K562 (cell line): Measurements from ENCODE around the gene CDC45. TPM values are rescaled to one million over a fixed set of nuclear protein-coding genes. Genes with fewer than 3 reads are reported as not detected.

Source experiments
- BRD9 ChIP-seq: fragments of 450-650 bp; IDR thresholded peaks from 2 replicates; pipeline ENCODE4 v1.6.1; 2018; ENCODE audit warnings: low read depth; ENCODE audit not compliant: partially characterized antibody
- CBX3 ChIP-seq, 2 experiments: IDR thresholded peaks; 1 replicate in 1 of 2; 2 replicates in 1 of 2; pipeline ENCODE4 v1.6.1; 2012; ENCODE audit warnings: inconsistent platforms in 2 of 2, low read length in 2 of 2, borderline replicate concordance in 1 of 2, control low read depth in 1 of 2
- CBX8 ChIP-seq: fragments of 200-600 bp; sonication (generic); IDR thresholded peaks from 2 replicates; pipeline ENCODE4 v1.6.1; 2012; ENCODE audit warnings: borderline replicate concordance, mixed run types, low read depth, mild to moderate bottlenecking, moderate library complexity, mixed read lengths, low read length, control low read depth, inconsistent platforms; ENCODE audit not compliant: poor library complexity, severe bottlenecking; ENCODE audit errors: extremely low read depth
- ELF1 ChIP-seq: fragments of 200-800 bp; sonication (Bioruptor generic); IDR thresholded peaks from 2 replicates; pipeline ENCODE4 v1.6.1; 2016; ENCODE audit warnings: missing genetic modification characterization, missing compliant biosample characterization
- ELF2 ChIP-seq: fragments of 250-450 bp; sonication (Bioruptor Pico); IDR thresholded peaks from 2 replicates; pipeline ENCODE4 v1.5.0; 2021; ENCODE audit warnings: mild to moderate bottlenecking
- EZH2 ChIP-seq: IDR thresholded peaks from 2 replicates; pipeline ENCODE4 v1.6.1; 2012; ENCODE audit warnings: low read depth, mild to moderate bottlenecking, inconsistent platforms, low read length, borderline replicate concordance
- LCOR ChIP-seq: sonication (generic); formaldehyde crosslinking; IDR thresholded peaks from 2 replicates; pipeline ENCODE4 v1.8.0; 2022; ENCODE audit warnings: mild to moderate bottlenecking, missing genetic modification reagents
- MAZ ChIP-seq, 2 experiments: fragments of 450-650 bp in 1 of 2; sonication (generic) in 1 of 2; formaldehyde crosslinking; IDR thresholded peaks in 1 of 2; conservative IDR thresholded peaks in 1 of 2; 2 replicates each; pipeline versions ENCODE4 v1.4.0 to v1.5.0; 2020; ENCODE audit warnings: mild to moderate bottlenecking in 1 of 2, missing genetic modification reagents in 1 of 2
- MEF2D ChIP-seq: conservative IDR thresholded peaks from 2 replicates; pipeline ENCODE4 v1.6.1; 2016; ENCODE audit warnings: low read depth, missing genetic modification characterization, missing compliant biosample characterization
- MYC ChIP-seq, 2 experiments: fragments of 250-450 bp in 1 of 2; sonication (Bioruptor Pico) in 1 of 2; IDR thresholded peaks; 2 replicates each; pipeline versions ENCODE4 v1.5.1 to v1.6.1; 2012 to 2021; ENCODE audit warnings: low read depth in 2 of 2, borderline replicate concordance in 1 of 2, improper control_type of control experiment in 1 of 2, low read length in 1 of 2, mild to moderate bottlenecking in 1 of 2, moderate library complexity in 1 of 2
- NEUROD1 ChIP-seq: fragments of 150-350 bp; IDR thresholded peaks from 2 replicates; pipeline ENCODE4 v1.6.1; 2014; ENCODE audit warnings: borderline replicate concordance, low read length, low read depth; ENCODE audit not compliant: partially characterized antibody
- POLR2A ChIP-seq: fragments of 450-650 bp; conservative IDR thresholded peaks from 2 replicates; pipeline ENCODE4 v1.6.1; 2016
- POLR2G ChIP-seq: fragments of 200-400 bp; formaldehyde crosslinking; IDR thresholded peaks from 2 replicates; pipeline ENCODE4 v1.6.1; 2017; ENCODE audit warnings: low read depth, mild to moderate bottlenecking, antibody characterized with exemption, low read length, moderate library complexity
- RBM22 ChIP-seq: fragments of 200-400 bp; formaldehyde crosslinking; IDR thresholded peaks from 2 replicates; pipeline ENCODE4 v1.6.1; 2018; ENCODE audit warnings: low read length, low read depth; ENCODE audit not compliant: poor library complexity, severe bottlenecking
- RBM34 ChIP-seq: fragments of 200-400 bp; formaldehyde crosslinking; IDR thresholded peaks from 2 replicates; pipeline ENCODE4 v1.6.1; 2018; ENCODE audit warnings: low read length, borderline replicate concordance; ENCODE audit not compliant: insufficient read depth
- SETDB1 ChIP-seq: IDR thresholded peaks from one replicate; pipeline ENCODE4 v1.6.1; 2012; ENCODE audit warnings: low read length, control low read depth, inconsistent platforms
- SNRNP70 ChIP-seq: fragments of 200-400 bp; formaldehyde crosslinking; optimal IDR thresholded peaks from 2 replicates; pipeline ENCODE3; 2017; ENCODE audit warnings: low read depth, low read length
- SOX6 ChIP-seq: fragments of 450-650 bp; IDR thresholded peaks from 2 replicates; pipeline ENCODE4 v1.6.1; 2014; ENCODE audit warnings: mild to moderate bottlenecking
- TBL1XR1 ChIP-seq, 2 experiments: IDR thresholded peaks; 2 replicates each; pipeline ENCODE4 v1.6.1; 2012; ENCODE audit warnings: improper control_type of control experiment in 2 of 2, low read length in 2 of 2, mild to moderate bottlenecking in 1 of 2
- TOE1 ChIP-seq, 2 experiments: fragments of 450-650 bp in 1 of 2; sonication (generic) in 1 of 2; formaldehyde crosslinking in 1 of 2; IDR thresholded peaks; 2 replicates each; pipeline versions ENCODE4 v1.7.1 to v1.8.0; 2016 to 2022; ENCODE audit warnings: borderline replicate concordance in 2 of 2, mild to moderate bottlenecking in 2 of 2, antibody characterized with exemption in 1 of 2, inconsistent platforms in 1 of 2, low read depth in 1 of 2, missing genetic modification reagents in 1 of 2, moderate library complexity in 1 of 2
- ZC3H4 ChIP-seq: sonication (generic); formaldehyde crosslinking; IDR thresholded peaks from 2 replicates; pipeline ENCODE4 v1.9.0; 2021; ENCODE audit warnings: missing genetic modification reagents, borderline replicate concordance
- ZNF57 ChIP-seq: fragments of 450-650 bp; formaldehyde crosslinking; IDR thresholded peaks from 2 replicates; pipeline ENCODE4 v1.4.0; 2020; ENCODE audit warnings: mild to moderate bottlenecking, moderate library complexity
- ZNF764 ChIP-seq: fragments of 250-450 bp; sonication (Bioruptor Pico); IDR thresholded peaks from 2 replicates; pipeline ENCODE4 v1.4.0; 2020; ENCODE audit warnings: low read depth, mild to moderate bottlenecking, moderate library complexity
- ZNF778 ChIP-seq: fragments of 450-650 bp; formaldehyde crosslinking; IDR thresholded peaks from 2 replicates; pipeline ENCODE4 v1.4.0; 2020; ENCODE audit warnings: mild to moderate bottlenecking, moderate library complexity
- ZNF830 ChIP-seq: fragments of 250-450 bp; sonication (Bioruptor Pico); IDR thresholded peaks from 2 replicates; pipeline ENCODE4 v1.5.0; 2021; ENCODE audit warnings: mild to moderate bottlenecking
- polyA plus RNA-seq, 8 experiments: library from polyadenylated mRNA; depleted of rRNA in 4 of 8; stranded (reverse) in 5 of 8; unstranded in 3 of 8; fragments of >200 nt; fragmentation: Nextera tagmentation in 2 of 8; fragmentation: Illumina TruSeq in 1 of 8; extraction: Ambion mirVana in 2 of 8; extraction: Trizol in 1 of 8; gene quantifications; 2 replicates each; pipeline versions ENCODE4 v1.2.1 to v1.2.3, GENCODE V29; 2011 to 2014; ENCODE audit warnings: inconsistent platforms in 1 of 8, missing spikeins in 1 of 8
- total RNA-seq, 7 experiments: library from RNA; depleted of rRNA in 6 of 7; stranded (reverse); fragments of >200 nt in 6 of 7; fragmentation: Illumina TruSeq in 2 of 7; extraction: Trizol in 2 of 7; gene quantifications; 2 replicates each; pipeline versions ENCODE4 v1.2.1 to v1.2.3, GENCODE V29; 2011 to 2021; ENCODE audit warnings: low replicate concordance in 1 of 7
- TF ChIP-seq, protein P1 (sequence below): fragments of 250-450 bp; sonication (Bioruptor Pico); IDR thresholded peaks from 2 replicates; pipeline ENCODE4 v1.5.0; 2020; ENCODE audit warnings: mild to moderate bottlenecking

Gene CDC45
- total and polyA plus RNA-seq, 9 of the 15 experiments (the other 6 are each of a cell fraction or from before 2014, with no cell fraction given): 251 to 580 (median 410) TPM

DNA sequence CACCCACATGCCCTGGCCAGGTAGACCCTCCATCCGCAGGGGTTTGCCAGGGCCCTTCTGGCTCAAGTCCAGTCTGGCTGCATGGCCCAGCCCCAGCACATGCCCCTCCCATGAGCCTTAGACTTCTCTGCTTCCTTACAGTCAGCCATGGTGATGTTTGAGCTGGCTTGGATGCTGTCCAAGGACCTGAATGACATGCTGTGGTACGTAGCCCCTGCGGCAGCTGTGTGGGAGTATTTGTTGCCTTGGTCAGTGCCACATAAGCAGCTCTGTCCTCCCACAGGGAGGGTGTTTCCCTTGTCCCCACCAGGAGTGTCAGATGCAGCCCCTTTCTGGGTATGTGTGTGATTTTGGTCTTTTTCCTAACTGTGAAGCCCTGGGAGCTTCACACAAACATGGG lies 17.5 kb downstream of the CDC45 start (continued):
- TF ChIP-seq, protein P1, sequence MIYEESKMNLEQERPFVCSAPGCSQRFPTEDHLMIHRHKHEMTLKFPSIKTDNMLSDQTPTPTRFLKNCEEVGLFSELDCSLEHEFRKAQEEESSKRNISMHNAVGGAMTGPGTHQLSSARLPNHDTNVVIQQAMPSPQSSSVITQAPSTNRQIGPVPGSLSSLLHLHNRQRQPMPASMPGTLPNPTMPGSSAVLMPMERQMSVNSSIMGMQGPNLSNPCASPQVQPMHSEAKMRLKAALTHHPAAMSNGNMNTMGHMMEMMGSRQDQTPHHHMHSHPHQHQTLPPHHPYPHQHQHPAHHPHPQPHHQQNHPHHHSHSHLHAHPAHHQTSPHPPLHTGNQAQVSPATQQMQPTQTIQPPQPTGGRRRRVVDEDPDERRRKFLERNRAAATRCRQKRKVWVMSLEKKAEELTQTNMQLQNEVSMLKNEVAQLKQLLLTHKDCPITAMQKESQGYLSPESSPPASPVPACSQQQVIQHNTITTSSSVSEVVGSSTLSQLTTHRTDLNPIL (CRISPR knock-in tag): no peak
- TF ChIP-seq ZNF764 (no peak), LCOR (no peak), POLR2G (peak; percentile 54), RBM34 (no peak), ELF2 (CRISPR knock-in tag) (no peak), MEF2D (no peak), ZNF57 (CRISPR knock-in tag) (no peak), POLR2A (peak; percentile 36; the same call in 1 of the 2 replicates), SOX6 (peak; percentile 38; the same call in 1 of the 2 replicates), ELF1 (tag) (no peak), SNRNP70 (no peak), MAZ (CRISPR knock-in tag; conservative IDR thresholded peaks at IDR 0.05 in 1 of 2, IDR thresholded peaks at IDR 0.05 in 1 of 2) (peak; percentile 46 to 64; a peak in 3 of 4 replicates), ZC3H4 (CRISPR knock-in tag) (no peak), MYC (IDR thresholded peaks at IDR 0.05; ENCODE audit: low read depth, low read length) (no peak), MYC (CRISPR knock-in tag; IDR thresholded peaks at IDR 0.05; ENCODE audit: borderline replicate concordance, low read depth) (peak; percentile 46; the same call in 1 of the 2 replicates), CBX8 (no peak), NEUROD1 (no peak), TOE1 (IDR thresholded peaks at IDR 0.05; ENCODE audit: borderline replicate concordance) (no peak), TOE1 (CRISPR knock-in tag; IDR thresholded peaks at IDR 0.05; ENCODE audit: borderline replicate concordance, low read depth) (no peak), TBL1XR1 (IDR thresholded peaks at IDR 0.05; ENCODE audit: low read length in 2 of 2) (peak in 1 of 2 experiments; percentile 70; a peak in 1 of 4 replicates), ZNF830 (CRISPR knock-in tag) (0 out of 2 replicates have a peak, but pooled peaks have one; percentile 17), SETDB1 (peak; percentile 62), ZNF778 (CRISPR knock-in tag) (no peak), EZH2 (no peak), BRD9 (no peak), CBX3 (IDR thresholded peaks at IDR 0.05; ENCODE audit: borderline replicate concordance in 1 of 2, low read length in 2 of 2) (no peak), RBM22 (peak; percentile 70)
